IPS-20b (cell line): Measurements from ENCODE around the gene KLF13.

ENCODE experiments used
- H3K27ac ChIP-seq: one replicate; pipeline ENCODE4 v1.5.1; 2013; ENCODE audit warnings: low read length
- H3K27me3 ChIP-seq: 2 replicates; pipeline ENCODE4 v1.6.1; 2013; ENCODE audit warnings: mild to moderate bottlenecking, low read length, inconsistent platforms; ENCODE audit not compliant: insufficient read depth
- H3K36me3 ChIP-seq: 2 replicates; pipeline ENCODE4 v1.6.1; 2013; ENCODE audit warnings: low read depth, mild to moderate bottlenecking, inconsistent platforms, low read length, moderate library complexity; ENCODE audit not compliant: insufficient read depth
- H3K4me1 ChIP-seq: 2 replicates; pipeline ENCODE4 v1.6.1; 2013; ENCODE audit warnings: mild to moderate bottlenecking, control low read depth, inconsistent platforms, low read length, moderate library complexity; ENCODE audit not compliant: insufficient read depth
- H3K4me3 ChIP-seq: 2 replicates; pipeline ENCODE4 v1.5.1; 2013; ENCODE audit warnings: mild to moderate bottlenecking, low read length, inconsistent platforms
- H3K9ac ChIP-seq: 2 replicates; pipeline ENCODE4 v1.6.1; 2013; ENCODE audit warnings: low read depth, mild to moderate bottlenecking, inconsistent platforms, low read length, moderate library complexity
- H3K9me3 ChIP-seq: 2 replicates; pipeline ENCODE4 v1.6.1; 2013; ENCODE audit warnings: mild to moderate bottlenecking, low read depth, low read length, inconsistent platforms; ENCODE audit not compliant: insufficient read depth

KLF13 gene

DNA sequence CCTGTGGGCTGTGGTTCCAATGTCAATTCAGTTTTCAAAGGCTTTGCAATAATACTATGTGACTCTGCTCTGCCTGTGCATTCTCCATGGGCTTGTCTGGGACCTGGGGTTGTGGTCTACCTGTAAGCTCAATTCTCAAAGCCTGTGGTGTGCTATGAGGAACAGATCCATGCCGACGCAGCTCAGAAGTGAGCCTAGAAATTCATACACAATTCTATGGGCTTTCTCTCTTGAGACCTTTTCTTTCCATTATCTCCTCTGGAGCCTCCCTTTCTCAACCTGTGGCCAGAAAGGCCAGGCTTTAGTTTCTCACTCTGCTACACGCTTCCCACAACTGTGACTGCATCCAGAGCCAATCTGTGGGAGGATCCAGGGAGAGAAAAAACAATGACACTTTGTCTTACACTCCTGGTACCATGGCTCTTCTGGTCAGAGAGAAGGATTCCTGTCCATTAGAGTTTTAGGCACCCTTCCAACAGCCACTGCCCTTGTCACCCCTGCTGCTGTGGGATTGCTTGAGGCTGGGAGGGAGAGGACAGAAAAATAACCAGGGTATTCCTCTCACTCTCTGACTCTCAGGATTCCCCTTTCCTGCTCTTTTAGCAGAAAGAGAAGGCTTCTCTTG is 34.1 kb upstream of the KLF13 start:
- Histone ChIP-seq H3K27me3 (no peaks in the 10 kb centered on the region), H3K9ac (no peak overlapping the region), H3K4me1 (peaks cover 7% of the 10 kb centered on the region; the same call in 1 of the 2 replicates), H3K27ac (no peak overlapping the region), H3K9me3 (no peaks in the 10 kb centered on the region), H3K4me3 (no peak overlapping the region), H3K36me3 (no peaks in the 10 kb centered on the region)

DNA sequence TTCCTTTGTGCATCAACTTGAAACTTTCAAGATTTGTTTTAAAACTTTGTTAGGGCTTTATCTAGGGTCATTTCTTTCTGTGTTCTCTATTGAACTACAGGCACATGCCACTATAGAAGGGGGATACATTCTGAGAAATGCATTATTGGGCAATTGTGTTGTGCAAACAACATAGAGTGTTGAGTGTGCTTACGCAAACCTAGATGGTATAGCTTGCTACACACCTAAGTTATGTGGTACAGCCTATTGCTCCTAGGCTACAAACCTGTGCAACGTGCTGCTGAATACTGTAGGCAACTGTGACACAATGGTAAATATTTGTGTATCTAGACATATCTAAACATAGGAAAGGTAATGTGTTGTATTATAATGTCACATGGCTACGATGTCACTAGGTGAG is 33.0 kb upstream of the KLF13 start:
- peaks cover 7% of the 10 kb centered on the region; the same call in 1 of the 2 replicates for H3K4me1 ChIP-seq
- H3K9me3 ChIP-seq, result no peaks in the 10 kb centered on the region
- H3K4me3 ChIP-seq, result no peak overlapping the region
- no peaks in the 10 kb centered on the region for H3K36me3 ChIP-seq
- no peaks in the 10 kb centered on the region for H3K27me3 ChIP-seq
- no peak overlapping the region for H3K9ac ChIP-seq
- H3K27ac ChIP-seq, result no peak overlapping the region

- Histone ChIP-seq H3K27ac (no peak overlapping the region), H3K27me3 (no peaks in the 10 kb centered on the region), H3K36me3 (no peaks in the 10 kb centered on the region), H3K4me3 (no peak overlapping the region), H3K4me1 (peaks cover 7% of the 10 kb centered on the region; the same call in 1 of the 2 replicates), H3K9ac (no peak overlapping the region), H3K9me3 (no peaks in the 10 kb centered on the region)
Measured at GRCh38 chr15:31294067-31294466, 32.6 kb upstream of the KLF13 start.

DNA sequence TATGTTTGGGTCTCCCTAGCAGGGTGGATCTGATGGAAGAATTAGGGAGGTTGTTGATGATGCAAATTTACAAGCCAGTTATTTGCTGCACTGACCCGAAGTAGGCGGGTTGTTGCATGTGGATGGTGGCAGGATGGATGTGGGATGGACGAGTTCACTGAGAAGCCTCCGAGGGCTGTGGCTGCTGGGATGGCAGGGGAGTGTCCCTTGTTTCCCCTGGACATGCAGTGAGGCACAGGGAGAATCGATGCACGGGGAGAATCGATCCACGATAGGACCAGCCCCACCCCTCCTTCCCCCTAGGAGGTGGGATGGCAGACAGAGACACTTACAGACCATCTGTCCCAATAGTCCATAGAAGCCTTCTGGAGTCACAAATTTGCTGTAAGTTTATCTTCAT is 31.0 kb upstream of the KLF13 start:
- Histone ChIP-seq H3K27ac (no peak overlapping the region), H3K27me3 (no peaks in the 10 kb centered on the region), H3K9ac (no peak overlapping the region), H3K4me1 (peaks cover 7% of the 10 kb centered on the region; the same call in 1 of the 2 replicates), H3K36me3 (no peaks in the 10 kb centered on the region), H3K4me3 (no peak overlapping the region), H3K9me3 (no peaks in the 10 kb centered on the region)

DNA sequence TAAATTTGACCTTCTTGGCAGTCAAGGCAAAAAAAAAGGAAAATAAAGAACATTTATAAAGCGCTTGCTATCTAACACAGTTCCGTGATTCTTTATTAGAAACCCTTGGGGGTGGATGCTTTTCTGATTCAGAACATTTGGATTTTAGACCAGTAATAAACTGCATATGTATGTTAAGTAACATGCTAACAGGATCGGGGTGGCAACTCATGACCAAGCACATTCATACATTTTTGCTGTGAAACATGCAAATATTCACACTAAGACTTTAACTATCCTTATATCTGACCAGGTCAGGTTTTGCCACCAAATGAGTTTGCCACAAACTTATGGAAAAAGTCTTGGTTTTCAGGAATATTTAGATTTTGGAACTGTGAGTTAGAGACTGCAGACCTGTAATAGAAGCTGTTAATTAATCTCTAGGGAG is 30.4 kb upstream of the KLF13 start:
- H3K9ac ChIP-seq, result no peak overlapping the region
- no peak overlapping the region for H3K27ac ChIP-seq
- H3K4me1 ChIP-seq, result peaks cover 7% of the 10 kb centered on the region; the same call in 1 of the 2 replicates

GRCh38 chr15:31296646-31297574 is 29.7 kb upstream of the KLF13 start:
- H3K9me3 ChIP-seq, result no peaks in the 10 kb centered on the region
- H3K27ac ChIP-seq, result no peak overlapping the region
- H3K9ac ChIP-seq, result no peak overlapping the region
- no peaks in the 10 kb centered on the region for H3K36me3 ChIP-seq
- no peak overlapping the region for H3K4me3 ChIP-seq
- peaks cover 7% of the 10 kb centered on the region; the same call in 1 of the 2 replicates for H3K4me1 ChIP-seq
- H3K27me3 ChIP-seq, result no peaks in the 10 kb centered on the region

More for the DNA sequence above, 30.4 kb upstream of the KLF13 start:
- H3K27me3 ChIP-seq, result no peaks in the 10 kb centered on the region
- H3K9me3 ChIP-seq, result no peaks in the 10 kb centered on the region
- no peak overlapping the region for H3K4me3 ChIP-seq
- H3K36me3 ChIP-seq, result no peaks in the 10 kb centered on the region

GRCh38 chr15:31297575-31298456 is 28.8 kb upstream of the KLF13 start:
- H3K27ac ChIP-seq, result no peak overlapping the region
- no peak overlapping the region for H3K9ac ChIP-seq
- H3K4me1 ChIP-seq, result peaks cover 7% of the 10 kb centered on the region; the same call in 1 of the 2 replicates
- no peaks in the 10 kb centered on the region for H3K27me3 ChIP-seq
- no peak overlapping the region for H3K4me3 ChIP-seq
- no peaks in the 10 kb centered on the region for H3K9me3 ChIP-seq
- no peaks in the 10 kb centered on the region for H3K36me3 ChIP-seq

GRCh38 chr15:31298707-31299172 is 27.9 kb upstream of the KLF13 start:
- H3K4me1 ChIP-seq, result peaks cover 16% of the 10 kb centered on the region
- no peak overlapping the region for H3K27ac ChIP-seq

GRCh38 chr15:31300208-31300661 is 26.4 kb upstream of the KLF13 start:
- no peak overlapping the region for H3K27ac ChIP-seq
- H3K9ac ChIP-seq, result no peak overlapping the region
- no peak overlapping the region for H3K4me3 ChIP-seq
- peaks cover 21% of the 10 kb centered on the region for H3K4me1 ChIP-seq
- no peaks in the 10 kb centered on the region; the same call in 1 of the 2 replicates for H3K27me3 ChIP-seq
- no peaks in the 10 kb centered on the region for H3K36me3 ChIP-seq
- no peaks in the 10 kb centered on the region for H3K9me3 ChIP-seq

More at GRCh38 chr15:31298707-31299172, 27.9 kb upstream of the KLF13 start:
- Histone ChIP-seq H3K27me3 (no peaks in the 10 kb centered on the region), H3K9me3 (no peaks in the 10 kb centered on the region), H3K4me3 (no peak overlapping the region), H3K9ac (no peak overlapping the region), H3K36me3 (no peaks in the 10 kb centered on the region)

GRCh38 chr15:31300981-31301672 is 25.5 kb upstream of the KLF13 start:
- H3K27ac ChIP-seq, result no peak overlapping the region
- H3K4me1 ChIP-seq, result peaks cover 29% of the 10 kb centered on the region
- H3K9me3 ChIP-seq, result no peaks in the 10 kb centered on the region
- H3K9ac ChIP-seq, result no peak overlapping the region
- no peaks in the 10 kb centered on the region; the same call in 1 of the 2 replicates for H3K27me3 ChIP-seq
- H3K4me3 ChIP-seq, result no peak overlapping the region
- no peaks in the 10 kb centered on the region for H3K36me3 ChIP-seq

GRCh38 chr15:31301673-31301990 is 25.0 kb upstream of the KLF13 start:
- no peaks in the 10 kb centered on the region; the same call in 1 of the 2 replicates for H3K27me3 ChIP-seq
- no peaks in the 10 kb centered on the region for H3K36me3 ChIP-seq
- H3K9ac ChIP-seq, result no peak overlapping the region
- no peak overlapping the region for H3K27ac ChIP-seq
- no peak overlapping the region for H3K4me3 ChIP-seq
- no peaks in the 10 kb centered on the region for H3K9me3 ChIP-seq
- peaks cover 29% of the 10 kb centered on the region for H3K4me1 ChIP-seq
